ENCODE results near the gene SPHK2.

Gene SPHK2

GRCh38 chr19:48578891-48579290 lies 40.4 kb upstream of the SPHK2 start:
- in situ Hi-C loops (cut with MboI; ENCODE audit: low sequenced_read_pairs, unreplicated experiment) = loop anchor here (25.0 kb wide), 1 partner anchor 267 kb away; a partner anchor contains a TSS
- TF ChIP-seq CTCF (IDR thresholded peaks at IDR 0.05; ENCODE audit: borderline replicate concordance, control extremely low read depth, extremely low read depth, insufficient read depth, missing control alignments) = no peak
- no peak for DNase-seq (ENCODE audit: low spot score)

GRCh38 chr19:48582168-48582567 lies 37.1 kb upstream of the SPHK2 start:
- no peak for DNase-seq (ENCODE audit: low spot score)
- TF ChIP-seq CTCF (IDR thresholded peaks at IDR 0.05; ENCODE audit: borderline replicate concordance, control extremely low read depth, extremely low read depth, insufficient read depth, missing control alignments) = no peak
- in situ Hi-C loops (cut with MboI; ENCODE audit: low sequenced_read_pairs, unreplicated experiment) = loop anchor here (25.0 kb wide), 1 partner anchor 270 kb away; a partner anchor contains a TSS

- in situ Hi-C loops (cut with MboI; ENCODE audit: low sequenced_read_pairs, unreplicated experiment) = loop anchor here (5.0 to 25.0 kb wide), 2 partner anchors 80 to 275 kb away; a partner anchor contains a TSS
- no peak for TF ChIP-seq CTCF (IDR thresholded peaks at IDR 0.05; ENCODE audit: borderline replicate concordance, control extremely low read depth, extremely low read depth, insufficient read depth, missing control alignments)
- DNase-seq (ENCODE audit: low spot score) = no peak
Measured at GRCh38 chr19:48587387-48587786, 31.9 kb upstream of the SPHK2 start.

- peak; percentile 95 for TF ChIP-seq CTCF (IDR thresholded peaks at IDR 0.05; ENCODE audit: borderline replicate concordance, control extremely low read depth, extremely low read depth, insufficient read depth, missing control alignments)
- in situ Hi-C loops (cut with MboI; ENCODE audit: low sequenced_read_pairs, unreplicated experiment) = loop anchor here (5.0 to 25.0 kb wide), 2 partner anchors 82 to 277 kb away; a partner anchor contains a TSS
- peak; percentile 93 for DNase-seq (ENCODE audit: low spot score)
Measured at GRCh38 chr19:48588670-48589401, 30.5 kb upstream of the SPHK2 start.

- in situ Hi-C loops (cut with MboI; ENCODE audit: low sequenced_read_pairs, unreplicated experiment) = loop anchor here (25.0 kb wide), 1 partner anchor 279 kb away; a partner anchor contains a TSS
- DNase-seq (ENCODE audit: low spot score) = no peak
- no peak for TF ChIP-seq CTCF (IDR thresholded peaks at IDR 0.05; ENCODE audit: borderline replicate concordance, control extremely low read depth, extremely low read depth, insufficient read depth, missing control alignments)
Measured at GRCh38 chr19:48591021-48591420, 28.3 kb upstream of the SPHK2 start.

- in situ Hi-C loops (cut with MboI; ENCODE audit: low sequenced_read_pairs, unreplicated experiment) = loop anchor here (25.0 kb wide), 1 partner anchor 283 kb away; a partner anchor contains a TSS
- no peak for TF ChIP-seq CTCF (IDR thresholded peaks at IDR 0.05; ENCODE audit: borderline replicate concordance, control extremely low read depth, extremely low read depth, insufficient read depth, missing control alignments)
- no peak for DNase-seq (ENCODE audit: low spot score)
Measured at GRCh38 chr19:48595171-48595570, 24.1 kb upstream of the SPHK2 start.

Measured in GM13976 (cell line).